ENCODE results near the gene SH3TC1. TPM values are rescaled to one million over a fixed set of nuclear protein-coding genes. Genes with fewer than 3 reads are reported as not detected.

The SH3TC1 gene
- polyA plus RNA-seq, 1 donor (not counting 4 experiments of a cell fraction or from before 2014, with no cell fraction given) = 12.3 TPM

GRCh38 chr4:8271821-8272220 is 72.7 kb downstream of the SH3TC1 start:
- FAIRE-seq = no peak
- no peaks in the 10 kb centered on the region for H3K79me2 ChIP-seq (ENCODE audit: control insufficient read depth, insufficient read depth, low read length)
- no peaks in the 10 kb centered on the region for H3K9me1 ChIP-seq (ENCODE audit: control insufficient read depth, extremely low read depth, insufficient read depth, low read length)
- H2AFZ ChIP-seq (ENCODE audit: control insufficient read depth, low read length) = no peak overlapping the region
- dilution Hi-C loops (cut with MboI; ENCODE audit: extremely low pct_ligation_motif_present, low sequenced_read_pairs) = loop anchor here (25.0 kb wide), 1 partner anchor 140 kb away; no protein-coding TSS in a partner anchor
- H3K9ac ChIP-seq (ENCODE audit: control insufficient read depth, extremely low read depth, insufficient read depth, low read length) = no peak overlapping the region
- H3K4me3 ChIP-seq (ENCODE audit: control insufficient read depth in 2 of 3, extremely low read depth in 1 of 3, insufficient read depth in 2 of 3, low read depth in 1 of 3, low read length in 3 of 3) = no peak overlapping the region
- H3K36me3 ChIP-seq (ENCODE audit: control insufficient read depth in 2 of 2, extremely low read depth in 1 of 2, insufficient read depth in 2 of 2, low read length in 2 of 2) = no peaks in the 10 kb centered on the region
- TF ChIP-seq CTCF (optimal IDR thresholded peaks at IDR 0.05 in 1 of 3, IDR thresholded peaks at IDR 0.05 in 1 of 3, conservative IDR thresholded peaks at IDR 0.05 in 1 of 3; ENCODE audit: extremely low read depth in 1 of 3, insufficient read depth in 2 of 3, low read length in 3 of 3) (no peak), EZH2 (IDR thresholded peaks at IDR 0.05; ENCODE audit: low read length) (no peak)
- no peaks in the 10 kb centered on the region for H3K9me3 ChIP-seq (ENCODE audit: control insufficient read depth, low read depth, low read length)
- H3K27ac ChIP-seq (ENCODE audit: control insufficient read depth, insufficient read depth, low read length) = no peak overlapping the region
- DNase-seq (ENCODE audit: low read depth, low spot score) = no peak
- H3K4me2 ChIP-seq (ENCODE audit: control insufficient read depth, extremely low read depth, insufficient read depth, low read depth, low read length) = no peak overlapping the region
- no peaks in the 10 kb centered on the region for H4K20me1 ChIP-seq (ENCODE audit: control insufficient read depth, extremely low read depth, insufficient read depth, low read length)
- H3K4me1 ChIP-seq (ENCODE audit: control insufficient read depth, extremely low read depth, insufficient read depth, low read length) = peaks cover 3% of the 10 kb centered on the region
- H3K27me3 ChIP-seq (ENCODE audit: control insufficient read depth, extremely low read depth, insufficient read depth, low read length) = peaks cover 46% of the 10 kb centered on the region

- dilution Hi-C loops (cut with MboI; ENCODE audit: extremely low pct_ligation_motif_present, low sequenced_read_pairs) = loop anchor here (25.0 kb wide), 1 partner anchor 140 kb away; no protein-coding TSS in a partner anchor
- Histone ChIP-seq H3K79me2 (ENCODE audit: control insufficient read depth, insufficient read depth, low read length) (no peaks in the 10 kb centered on the region), H2AFZ (ENCODE audit: control insufficient read depth, low read length) (no peak overlapping the region), H3K4me1 (ENCODE audit: control insufficient read depth, extremely low read depth, insufficient read depth, low read length) (peaks cover 4% of the 10 kb centered on the region), H3K9me3 (ENCODE audit: control insufficient read depth, low read depth, low read length) (no peaks in the 10 kb centered on the region), H3K27me3 (ENCODE audit: control insufficient read depth, extremely low read depth, insufficient read depth, low read length) (peaks cover 46% of the 10 kb centered on the region), H4K20me1 (ENCODE audit: control insufficient read depth, extremely low read depth, insufficient read depth, low read length) (no peaks in the 10 kb centered on the region), H3K4me2 (ENCODE audit: control insufficient read depth, extremely low read depth, insufficient read depth, low read depth, low read length) (no peak overlapping the region), H3K27ac (ENCODE audit: control insufficient read depth, insufficient read depth, low read length) (no peak overlapping the region), H3K9me1 (ENCODE audit: control insufficient read depth, extremely low read depth, insufficient read depth, low read length) (no peaks in the 10 kb centered on the region), H3K4me3 (ENCODE audit: control insufficient read depth in 2 of 3, extremely low read depth in 1 of 3, insufficient read depth in 2 of 3, low read depth in 1 of 3, low read length in 3 of 3) (no peak overlapping the region), H3K36me3 (ENCODE audit: control insufficient read depth in 2 of 2, extremely low read depth in 1 of 2, insufficient read depth in 2 of 2, low read length in 2 of 2) (no peaks in the 10 kb centered on the region), H3K9ac (ENCODE audit: control insufficient read depth, extremely low read depth, insufficient read depth, low read length) (no peak overlapping the region)
- no peak for TF ChIP-seq CTCF (optimal IDR thresholded peaks at IDR 0.05 in 1 of 3, IDR thresholded peaks at IDR 0.05 in 1 of 3, conservative IDR thresholded peaks at IDR 0.05 in 1 of 3; ENCODE audit: extremely low read depth in 1 of 3, insufficient read depth in 2 of 3, low read length in 3 of 3)
- no peak for TF ChIP-seq EZH2 (IDR thresholded peaks at IDR 0.05; ENCODE audit: low read length)
- no peak for DNase-seq (ENCODE audit: low read depth, low spot score)
- no peak for FAIRE-seq
Measured at GRCh38 chr4:8272472-8273428, 73.7 kb downstream of the SH3TC1 start.

All from keratinocyte (primary cell).